Glutamatergic neuron (in vitro differentiated cells): ENCODE data around the gene GPR63. TPM values are rescaled to one million over a fixed set of nuclear protein-coding genes. Genes with fewer than 3 reads are reported as not detected.

ENCODE experiments used
- DNase-seq: peaks from one replicate; pipeline ENCODE4 v3.0.0; 2022
- H3K27ac Mint-ChIP-seq: one replicate; pipeline ENCODE4 v1.8.0; 2020; ENCODE audit warnings: mild to moderate bottlenecking, mixed read lengths, inconsistent platforms; ENCODE audit not compliant: unreplicated experiment
- H3K27me3 Mint-ChIP-seq: one replicate; pipeline ENCODE4 v1.8.0; 2020; ENCODE audit warnings: mild to moderate bottlenecking, moderate library complexity, mixed read lengths, inconsistent platforms; ENCODE audit not compliant: unreplicated experiment
- H3K36me3 Mint-ChIP-seq: one replicate; pipeline ENCODE4 v1.8.0; 2020; ENCODE audit warnings: mild to moderate bottlenecking, mixed read lengths, inconsistent platforms; ENCODE audit not compliant: unreplicated experiment
- H3K4me1 Mint-ChIP-seq: one replicate; pipeline ENCODE4 v1.8.0; 2020; ENCODE audit warnings: mild to moderate bottlenecking, low read depth, mixed read lengths, inconsistent platforms; ENCODE audit not compliant: unreplicated experiment
- H3K4me3 Mint-ChIP-seq: one replicate; pipeline ENCODE4 v1.8.0; 2020; ENCODE audit warnings: mild to moderate bottlenecking, mixed read lengths, inconsistent platforms; ENCODE audit not compliant: unreplicated experiment
- H3K9me3 Mint-ChIP-seq: one replicate; pipeline ENCODE4 v1.8.0; 2020; ENCODE audit warnings: mild to moderate bottlenecking, moderate library complexity, mixed read lengths, inconsistent platforms; ENCODE audit not compliant: unreplicated experiment
- total RNA-seq: library from RNA; stranded (reverse); fragmentation: NEBNext Ultra II Directional; extraction: Animal tissue kit (Norgen Biotek cat#: 25700); gene quantifications from one replicate; pipeline ENCODE4 v1.2.1, GENCODE V29; 2021; ENCODE audit not compliant: unreplicated experiment
- TF ChIP-seq, protein P1 (sequence below): fragments of 200-600 bp; sonication (generic); IDR thresholded peaks from one replicate; pipeline ENCODE4 v1.5.0; 2021; ENCODE audit not compliant: partially characterized antibody, unreplicated experiment

The GPR63 gene
- total RNA-seq, 1 donor from 2014 or later: 6.6 TPM

DNA sequence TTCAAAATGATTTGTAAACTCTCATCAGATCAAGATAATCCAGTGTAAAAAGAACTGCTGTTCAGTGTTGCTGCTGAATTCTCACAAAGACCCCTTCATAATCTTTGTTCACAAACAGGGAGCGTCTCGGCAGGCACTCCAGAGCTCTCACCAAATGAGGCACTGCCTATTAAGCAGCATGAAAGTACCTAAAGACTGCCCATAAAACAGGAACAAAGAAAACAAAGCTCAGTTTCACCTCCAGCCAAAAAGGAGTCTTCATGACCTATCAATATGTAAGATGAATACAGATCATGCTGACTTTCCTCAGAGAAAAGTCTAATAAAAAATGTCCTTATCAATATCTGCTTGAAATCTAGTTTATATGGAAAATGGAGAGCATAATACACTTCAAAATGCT lies 41.8 kb downstream of the GPR63 start:
- no peaks in the 10 kb centered on the region for H3K27me3 Mint-ChIP-seq
- no peak overlapping the region for H3K27ac Mint-ChIP-seq

DNA sequence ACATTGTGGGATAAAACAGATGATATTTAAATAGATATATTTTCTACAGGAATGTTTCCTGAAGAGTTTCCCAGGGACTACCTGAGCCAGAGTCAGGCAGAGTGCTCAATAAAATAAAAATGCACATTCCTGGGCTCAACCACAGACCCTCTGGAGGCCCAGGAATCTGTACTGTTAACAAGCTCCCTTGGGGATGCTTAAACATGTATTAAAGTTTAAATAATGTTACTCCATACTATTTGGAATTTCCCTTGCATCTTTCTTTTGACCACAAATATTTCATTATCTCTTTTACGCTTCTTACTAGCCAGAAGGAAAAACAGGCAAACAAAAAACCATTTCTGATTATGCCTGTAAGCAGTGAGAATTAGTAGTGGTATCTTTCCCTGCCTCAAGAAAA lies 42.3 kb downstream of the GPR63 start:
- Mint-ChIP-seq H3K36me3 (no peaks in the 10 kb centered on the region), H3K9me3 (no peaks in the 10 kb centered on the region), H3K27me3 (no peaks in the 10 kb centered on the region), H3K27ac (no peak overlapping the region), H3K4me3 (no peak overlapping the region), H3K4me1 (peaks cover 3% of the 10 kb centered on the region)
- TF ChIP-seq, protein P1, sequence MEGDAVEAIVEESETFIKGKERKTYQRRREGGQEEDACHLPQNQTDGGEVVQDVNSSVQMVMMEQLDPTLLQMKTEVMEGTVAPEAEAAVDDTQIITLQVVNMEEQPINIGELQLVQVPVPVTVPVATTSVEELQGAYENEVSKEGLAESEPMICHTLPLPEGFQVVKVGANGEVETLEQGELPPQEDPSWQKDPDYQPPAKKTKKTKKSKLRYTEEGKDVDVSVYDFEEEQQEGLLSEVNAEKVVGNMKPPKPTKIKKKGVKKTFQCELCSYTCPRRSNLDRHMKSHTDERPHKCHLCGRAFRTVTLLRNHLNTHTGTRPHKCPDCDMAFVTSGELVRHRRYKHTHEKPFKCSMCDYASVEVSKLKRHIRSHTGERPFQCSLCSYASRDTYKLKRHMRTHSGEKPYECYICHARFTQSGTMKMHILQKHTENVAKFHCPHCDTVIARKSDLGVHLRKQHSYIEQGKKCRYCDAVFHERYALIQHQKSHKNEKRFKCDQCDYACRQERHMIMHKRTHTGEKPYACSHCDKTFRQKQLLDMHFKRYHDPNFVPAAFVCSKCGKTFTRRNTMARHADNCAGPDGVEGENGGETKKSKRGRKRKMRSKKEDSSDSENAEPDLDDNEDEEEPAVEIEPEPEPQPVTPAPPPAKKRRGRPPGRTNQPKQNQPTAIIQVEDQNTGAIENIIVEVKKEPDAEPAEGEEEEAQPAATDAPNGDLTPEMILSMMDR: no peak
- DNase-seq: no peak

More for the DNA sequence above, 41.8 kb downstream of the GPR63 start:
- DNase-seq: no peak
- H3K36me3 Mint-ChIP-seq: no peaks in the 10 kb centered on the region
- H3K4me1 Mint-ChIP-seq: peaks cover 3% of the 10 kb centered on the region
- TF ChIP-seq, protein P1: no peak
- H3K9me3 Mint-ChIP-seq: no peaks in the 10 kb centered on the region
- no peak overlapping the region for H3K4me3 Mint-ChIP-seq

DNA sequence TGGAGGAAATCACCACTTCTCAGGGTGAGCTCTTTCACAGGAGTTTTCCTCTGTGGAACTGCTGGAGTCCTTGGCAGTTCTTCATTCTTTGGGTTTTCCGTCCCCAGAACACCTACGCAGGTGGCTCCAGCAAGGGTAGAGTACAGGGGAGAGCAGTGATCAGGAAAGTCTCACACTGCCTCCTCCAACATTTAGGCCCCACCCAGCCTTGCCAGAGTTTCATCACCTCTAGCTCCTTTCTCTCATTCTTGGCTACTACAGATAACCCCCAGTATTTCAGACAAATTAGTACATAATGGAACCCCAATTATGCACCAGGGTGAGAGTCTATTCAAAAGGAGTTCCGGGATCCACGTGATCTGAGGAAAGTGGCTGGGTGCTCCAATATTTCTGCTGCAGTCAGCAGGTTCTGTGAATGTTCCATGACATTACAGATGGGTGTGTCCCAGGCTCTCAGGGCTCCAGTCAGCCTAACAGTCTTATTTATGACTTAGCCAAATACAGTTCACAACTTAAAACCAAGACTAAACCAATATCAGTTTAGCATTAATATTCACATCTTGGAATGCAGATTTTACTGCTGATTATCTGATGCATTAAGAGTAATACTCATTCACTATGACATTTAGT lies 44.6 kb downstream of the GPR63 start:
- H3K36me3 Mint-ChIP-seq: no peaks in the 10 kb centered on the region
- TF ChIP-seq, protein P1: no peak

DNA sequence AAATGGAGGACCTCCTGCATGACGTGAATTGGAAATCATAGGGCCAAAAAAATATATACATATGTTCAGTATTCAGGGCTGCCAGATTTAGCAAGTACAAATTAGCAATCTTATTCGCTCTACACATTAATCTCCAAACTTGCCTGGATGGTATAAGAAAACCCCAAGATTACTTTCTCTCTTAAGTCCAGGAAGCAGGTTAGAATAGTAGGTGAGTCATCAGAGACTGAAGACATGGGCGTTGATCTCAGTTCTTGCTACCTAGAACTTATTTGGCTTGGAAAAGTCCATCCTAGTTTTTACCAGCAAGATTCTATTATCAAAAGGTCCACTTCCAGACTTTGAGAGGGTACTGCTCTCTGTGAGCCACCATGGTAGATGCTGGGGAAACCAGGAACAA lies 47.4 kb downstream of the GPR63 start:
- TF ChIP-seq, protein P1: no peak
- Mint-ChIP-seq H3K9me3 (peaks cover 2% of the 10 kb centered on the region), H3K4me3 (no peak overlapping the region), H3K4me1 (peaks cover 3% of the 10 kb centered on the region), H3K27me3 (no peaks in the 10 kb centered on the region), H3K27ac (no peak overlapping the region), H3K36me3 (no peaks in the 10 kb centered on the region)
- DNase-seq: no peak

More for the DNA sequence above, 44.6 kb downstream of the GPR63 start:
- Mint-ChIP-seq H3K4me3 (no peak overlapping the region), H3K9me3 (no peaks in the 10 kb centered on the region), H3K27me3 (no peaks in the 10 kb centered on the region), H3K4me1 (peaks cover 3% of the 10 kb centered on the region), H3K27ac (no peak overlapping the region)
- no peak for DNase-seq

DNA sequence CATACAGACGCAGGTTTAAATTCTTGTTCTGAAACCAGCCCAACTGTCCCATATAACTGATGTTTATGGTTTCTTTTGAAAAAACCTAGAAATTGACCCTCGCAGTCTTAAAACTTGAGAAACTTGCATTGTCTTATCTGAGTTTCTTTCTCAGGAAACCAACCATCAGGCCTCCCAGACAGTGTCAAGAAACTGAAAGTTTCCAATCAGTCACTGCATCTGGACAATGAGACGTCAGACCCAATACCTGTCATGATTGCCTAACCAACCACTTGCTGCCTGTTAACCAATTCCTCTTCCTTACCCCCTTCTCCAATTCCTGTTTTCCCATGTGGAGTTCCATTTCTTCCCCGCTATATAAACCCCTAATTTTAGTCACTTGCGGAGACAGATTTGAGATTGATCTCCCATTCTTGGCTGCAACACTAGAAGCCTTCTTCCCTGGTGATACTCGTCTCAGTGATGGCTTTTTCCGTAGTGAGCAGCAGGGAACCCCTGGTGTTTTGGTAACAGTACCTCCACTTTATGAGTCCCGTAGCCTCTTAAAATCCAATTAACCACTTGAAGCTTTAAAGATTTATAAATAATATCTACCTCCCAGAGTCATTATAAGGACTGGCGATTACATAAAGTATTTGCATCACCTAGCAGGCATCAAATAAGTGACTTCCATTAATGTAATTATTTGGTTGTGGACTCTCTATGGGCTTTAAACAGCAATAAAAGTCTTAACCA lies 49.3 kb downstream of the GPR63 start:
- Mint-ChIP-seq H3K36me3 (no peaks in the 10 kb centered on the region), H3K4me1 (peaks cover 3% of the 10 kb centered on the region), H3K27me3 (peaks cover 1% of the 10 kb centered on the region), H3K4me3 (no peak overlapping the region), H3K9me3 (peaks cover 2% of the 10 kb centered on the region), H3K27ac (no peak overlapping the region)
- no peak for DNase-seq
- TF ChIP-seq, protein P1: no peak
